HEK293T (cell line): Measurements from ENCODE around the gene PADI6.

ENCODE experiments used
- ARNT ChIP-seq: fragments of 450-650 bp; IDR thresholded peaks from 2 replicates; pipeline ENCODE4 v1.6.1; 2017; ENCODE audit warnings: mild to moderate bottlenecking
- BHLHE40 ChIP-seq: fragments of 450-650 bp; IDR thresholded peaks from 2 replicates; pipeline ENCODE4 v1.6.1; 2016; ENCODE audit warnings: mild to moderate bottlenecking, moderate library complexity, borderline replicate concordance
- ELF4 ChIP-seq: fragments of 450-650 bp; IDR thresholded peaks from 2 replicates; pipeline ENCODE4 v1.6.1; 2017; ENCODE audit warnings: antibody characterized with exemption
- FOXA1 ChIP-seq: fragments of 450-650 bp; IDR thresholded peaks from 2 replicates; pipeline ENCODE4 v1.6.1; 2016; ENCODE audit warnings: mild to moderate bottlenecking
- FOXK2 ChIP-seq: fragments of 450-650 bp; IDR thresholded peaks from 2 replicates; pipeline ENCODE4 v1.6.1; 2016; ENCODE audit warnings: mild to moderate bottlenecking
- FOXM1 ChIP-seq: fragments of 450-650 bp; IDR thresholded peaks from 2 replicates; pipeline ENCODE4 v1.6.1; 2017; ENCODE audit warnings: mild to moderate bottlenecking, borderline replicate concordance
- HDGF ChIP-seq: fragments of 450-650 bp; IDR thresholded peaks from 2 replicates; pipeline ENCODE4 v1.6.1; 2017; ENCODE audit warnings: antibody characterized with exemption, borderline replicate concordance
- L3MBTL2 ChIP-seq: fragments of 450-650 bp; conservative IDR thresholded peaks from 2 replicates; pipeline ENCODE4 v1.6.1; 2016; ENCODE audit warnings: mild to moderate bottlenecking
- LEF1 ChIP-seq: fragments of 450-650 bp; IDR thresholded peaks from 2 replicates; pipeline ENCODE4 v1.6.1; 2017; ENCODE audit warnings: mild to moderate bottlenecking, borderline replicate concordance
- NFRKB ChIP-seq: fragments of 450-650 bp; IDR thresholded peaks from 2 replicates; pipeline ENCODE4 v1.6.1; 2016; ENCODE audit warnings: mild to moderate bottlenecking, moderate library complexity
- SP1 ChIP-seq: fragments of 450-650 bp; IDR thresholded peaks from 2 replicates; pipeline ENCODE4 v1.6.1; 2017
- SUZ12 ChIP-seq: fragments of 450-650 bp; IDR thresholded peaks from 2 replicates; pipeline ENCODE4 v1.6.1; 2016; ENCODE audit warnings: mild to moderate bottlenecking
- TARDBP ChIP-seq: fragments of 450-650 bp; IDR thresholded peaks from 2 replicates; pipeline ENCODE4 v1.6.1; 2016

- no peak for TF ChIP-seq HDGF
- TF ChIP-seq L3MBTL2, result no peak
- no peak for TF ChIP-seq ARNT
- TF ChIP-seq FOXM1, result no peak
- TF ChIP-seq FOXK2, result no peak
- TF ChIP-seq LEF1, result no peak
- TF ChIP-seq TARDBP, result no peak
- no peak for TF ChIP-seq BHLHE40
- no peak for TF ChIP-seq SUZ12
- no peak for TF ChIP-seq ELF4
- TF ChIP-seq NFRKB, result no peak
- TF ChIP-seq SP1, result no peak
- no peak for TF ChIP-seq FOXA1
Observed at GRCh38 chr1:17375651-17376050, 3.7 kb downstream of the PADI6 start.
